ENCODE results near the gene F13B. TPM values are rescaled to one million over a fixed set of nuclear protein-coding genes. Genes with fewer than 3 reads are reported as not detected.
"Not testable (repeated sequence)": the region's sequence is repeated elsewhere in the genome, so short reads cannot be mapped to it uniquely, and the experiment has no call there.

The F13B gene
- total and polyA plus RNA-seq, 5 donors from 2014 or later = not detected

- not testable (repeated sequence) for H3K36me3 ChIP-seq (ENCODE audit: control insufficient read depth, insufficient read depth, low read length); H3K36me3 Mint-ChIP-seq; H3K27me3 ChIP-seq (ENCODE audit: control insufficient read depth, insufficient read depth, low read length); H3K27me3 Mint-ChIP-seq; H3K27ac Mint-ChIP-seq; H3K27ac ChIP-seq (ENCODE audit: insufficient read depth, low read length, poor library complexity, severe bottlenecking); H3K9me3 Mint-ChIP-seq; H3K4me1 ChIP-seq (ENCODE audit: control insufficient read depth, insufficient read depth, low read length, poor library complexity, severe bottlenecking); DNase-seq; H3K4me3 Mint-ChIP-seq; ATAC-seq (ENCODE audit: low read depth in 2 of 2); H3K9me3 ChIP-seq (ENCODE audit: control insufficient read depth in 2 of 2, low read length in 2 of 2); H3K4me3 ChIP-seq (ENCODE audit: low read depth, low read length)
- H3K4me1 Mint-ChIP-seq = peaks cover 10 to 23% (median 18%) of the 10 kb centered on the region in 4 donors
Measured at GRCh38 chr1:197096971-197097370, 29.9 kb upstream of the F13B start.

GRCh38 chr1:197096137-197096536, 29.1 kb upstream of the F13B start:
- Mint-ChIP-seq H3K4me3 (no peak overlapping the region), H3K4me1 (peaks cover 7 to 15% (median 13%) of the 10 kb centered on the region in 4 donors), H3K27me3 (no peaks in the 10 kb centered on the region), H3K36me3 (no peaks in the 10 kb centered on the region), H3K27ac (peak overlapping the region in 1 of 3 donors; percentile 3), H3K9me3 (peaks cover 0 to 3% (median 0%) of the 10 kb centered on the region in 7 donors)
- Histone ChIP-seq H3K36me3 (ENCODE audit: control insufficient read depth, insufficient read depth, low read length) (no peaks in the 10 kb centered on the region), H3K27ac (ENCODE audit: insufficient read depth, low read length, poor library complexity, severe bottlenecking) (no peak overlapping the region), H3K4me1 (ENCODE audit: control insufficient read depth, insufficient read depth, low read length, poor library complexity, severe bottlenecking) (no peaks in the 10 kb centered on the region), H3K27me3 (ENCODE audit: control insufficient read depth, insufficient read depth, low read length) (no peaks in the 10 kb centered on the region), H3K9me3 (ENCODE audit: control insufficient read depth in 2 of 2, low read length in 2 of 2) (no peaks in the 10 kb centered on the region), H3K4me3 (ENCODE audit: low read depth, low read length) (no peak overlapping the region)
- ATAC-seq (ENCODE audit: low read depth in 2 of 2) (no peak), DNase-seq (no peak)

GRCh38 chr1:197093226-197093885, 26.3 kb upstream of the F13B start:
- peaks cover 1 to 10% (median 8%) of the 10 kb centered on the region in 4 donors for H3K4me1 Mint-ChIP-seq
- no peak overlapping the region for H3K4me3 ChIP-seq (ENCODE audit: low read depth, low read length)
- no peaks in the 10 kb centered on the region for H3K36me3 Mint-ChIP-seq
- no peak overlapping the region for H3K4me3 Mint-ChIP-seq
- H3K27ac Mint-ChIP-seq = no peak overlapping the region
- no peaks in the 10 kb centered on the region for H3K4me1 ChIP-seq (ENCODE audit: control insufficient read depth, insufficient read depth, low read length, poor library complexity, severe bottlenecking)
- no peaks in the 10 kb centered on the region for H3K36me3 ChIP-seq (ENCODE audit: control insufficient read depth, insufficient read depth, low read length)
- peaks cover 0 to 3% (median 0%) of the 10 kb centered on the region in 7 donors for H3K9me3 Mint-ChIP-seq
- H3K9me3 ChIP-seq (ENCODE audit: control insufficient read depth in 2 of 2, low read length in 2 of 2) = no peaks in the 10 kb centered on the region
- DNase-seq = no peak
- H3K27me3 Mint-ChIP-seq = no peaks in the 10 kb centered on the region
- H3K27me3 ChIP-seq (ENCODE audit: control insufficient read depth, insufficient read depth, low read length) = no peaks in the 10 kb centered on the region
- no peak for ATAC-seq (ENCODE audit: low read depth in 2 of 2)
- H3K27ac ChIP-seq (ENCODE audit: insufficient read depth, low read length, poor library complexity, severe bottlenecking) = no peak overlapping the region

DNA sequence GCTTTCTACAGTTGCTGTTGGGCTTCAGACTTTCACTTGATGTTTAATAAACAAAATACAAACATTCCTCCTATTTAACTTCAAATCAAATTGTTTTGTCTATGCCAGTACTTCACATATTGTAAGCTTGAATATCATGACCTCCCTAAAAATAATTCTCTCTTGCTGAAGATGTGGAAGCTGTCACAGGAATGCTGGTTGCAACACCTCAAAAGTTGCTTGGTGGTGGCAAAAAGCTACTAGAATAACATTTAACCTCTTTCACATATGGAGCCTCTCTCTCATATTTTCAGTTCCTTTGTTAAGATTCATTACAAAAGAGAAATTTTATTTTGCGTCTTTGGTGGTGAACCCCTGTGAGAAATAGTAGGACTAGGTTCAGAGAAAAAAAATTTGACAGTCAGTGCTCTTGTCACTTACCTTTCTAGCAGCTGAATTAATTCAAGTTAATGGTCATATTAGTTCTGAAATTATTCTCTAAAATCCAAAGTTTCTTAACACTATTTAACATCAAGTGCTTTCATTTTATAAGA, 25.5 kb upstream of the F13B start:
- no peaks in the 10 kb centered on the region for H3K9me3 ChIP-seq (ENCODE audit: control insufficient read depth in 2 of 2, low read length in 2 of 2)
- Mint-ChIP-seq H3K36me3 (no peaks in the 10 kb centered on the region), H3K9me3 (peaks cover 0 to 3% (median 0%) of the 10 kb centered on the region in 7 donors), H3K4me1 (peaks cover 1 to 11% (median 8%) of the 10 kb centered on the region in 4 donors), H3K4me3 (no peak overlapping the region), H3K27me3 (no peaks in the 10 kb centered on the region), H3K27ac (no peak overlapping the region)
- H3K36me3 ChIP-seq (ENCODE audit: control insufficient read depth, insufficient read depth, low read length) = no peaks in the 10 kb centered on the region
- no peaks in the 10 kb centered on the region for H3K27me3 ChIP-seq (ENCODE audit: control insufficient read depth, insufficient read depth, low read length)
- H3K4me1 ChIP-seq (ENCODE audit: control insufficient read depth, insufficient read depth, low read length, poor library complexity, severe bottlenecking) = no peaks in the 10 kb centered on the region
- DNase-seq = no peak
- H3K4me3 ChIP-seq (ENCODE audit: low read depth, low read length) = no peak overlapping the region
- no peak for ATAC-seq (ENCODE audit: low read depth in 2 of 2)
- no peak overlapping the region for H3K27ac ChIP-seq (ENCODE audit: insufficient read depth, low read length, poor library complexity, severe bottlenecking)

DNA sequence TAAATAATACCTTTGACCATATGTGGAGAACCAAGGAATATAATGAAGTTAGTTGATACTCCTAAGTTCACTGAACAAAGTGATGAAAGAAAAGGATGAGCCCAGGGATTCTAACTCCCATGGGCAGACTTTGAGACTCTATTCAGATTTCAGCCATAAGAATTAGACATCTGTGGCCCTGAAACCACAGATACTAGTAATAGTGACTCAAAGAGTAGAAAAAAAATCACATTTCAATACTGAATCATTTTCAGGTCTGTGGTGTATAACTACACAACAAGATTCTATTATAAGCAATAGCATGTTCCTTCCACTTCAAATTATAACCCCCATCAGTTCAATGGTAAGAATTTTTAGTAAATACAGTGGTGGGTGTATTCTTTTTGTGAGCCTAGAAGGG, 16.4 kb upstream of the F13B start:
- Histone ChIP-seq H3K27ac (ENCODE audit: insufficient read depth, low read length, poor library complexity, severe bottlenecking) (no peak overlapping the region), H3K4me1 (ENCODE audit: control insufficient read depth, insufficient read depth, low read length, poor library complexity, severe bottlenecking) (no peaks in the 10 kb centered on the region), H3K4me3 (ENCODE audit: low read depth, low read length) (no peak overlapping the region), H3K27me3 (ENCODE audit: control insufficient read depth, insufficient read depth, low read length) (no peaks in the 10 kb centered on the region), H3K36me3 (ENCODE audit: control insufficient read depth, insufficient read depth, low read length) (peaks cover 3% of the 10 kb centered on the region), H3K9me3 (ENCODE audit: control insufficient read depth in 2 of 2, low read length in 2 of 2) (peaks cover 0 to 20% of the 10 kb centered on the region in 2 experiments)
- peaks cover 6% of the 10 kb centered on the region for H3K36me3 Mint-ChIP-seq
- H3K9me3 Mint-ChIP-seq = peaks cover 1 to 14% (median 6%) of the 10 kb centered on the region in 7 donors
- no peak overlapping the region for H3K4me3 Mint-ChIP-seq
- ATAC-seq (ENCODE audit: low read depth in 2 of 2) (no peak), DNase-seq (no peak)
- H3K27ac Mint-ChIP-seq = no peak overlapping the region
- H3K4me1 Mint-ChIP-seq = peaks cover 0 to 2% (median 0%) of the 10 kb centered on the region in 4 donors
- no peaks in the 10 kb centered on the region for H3K27me3 Mint-ChIP-seq

- Histone ChIP-seq H3K9me3 (ENCODE audit: control insufficient read depth in 2 of 2, low read length in 2 of 2) (peaks cover 0 to 20% of the 10 kb centered on the region in 2 experiments), H3K27ac (ENCODE audit: insufficient read depth, low read length, poor library complexity, severe bottlenecking) (no peak overlapping the region), H3K4me3 (ENCODE audit: low read depth, low read length) (no peak overlapping the region), H3K36me3 (ENCODE audit: control insufficient read depth, insufficient read depth, low read length) (peaks cover 3% of the 10 kb centered on the region), H3K4me1 (ENCODE audit: control insufficient read depth, insufficient read depth, low read length, poor library complexity, severe bottlenecking) (no peaks in the 10 kb centered on the region), H3K27me3 (ENCODE audit: control insufficient read depth, insufficient read depth, low read length) (peaks cover 1% of the 10 kb centered on the region)
- no peak for ATAC-seq (ENCODE audit: low read depth in 2 of 2)
- no peak overlapping the region for H3K4me3 Mint-ChIP-seq
- no peaks in the 10 kb centered on the region for H3K27me3 Mint-ChIP-seq
- no peak for DNase-seq
- peaks cover 6% of the 10 kb centered on the region for H3K36me3 Mint-ChIP-seq
- H3K27ac Mint-ChIP-seq = no peak overlapping the region
- peaks cover 1 to 14% (median 8%) of the 10 kb centered on the region in 7 donors for H3K9me3 Mint-ChIP-seq
- peaks cover 0 to 6% (median 3%) of the 10 kb centered on the region in 4 donors for H3K4me1 Mint-ChIP-seq
Measured at GRCh38 chr1:197081117-197081753, 14.2 kb upstream of the F13B start.

DNA sequence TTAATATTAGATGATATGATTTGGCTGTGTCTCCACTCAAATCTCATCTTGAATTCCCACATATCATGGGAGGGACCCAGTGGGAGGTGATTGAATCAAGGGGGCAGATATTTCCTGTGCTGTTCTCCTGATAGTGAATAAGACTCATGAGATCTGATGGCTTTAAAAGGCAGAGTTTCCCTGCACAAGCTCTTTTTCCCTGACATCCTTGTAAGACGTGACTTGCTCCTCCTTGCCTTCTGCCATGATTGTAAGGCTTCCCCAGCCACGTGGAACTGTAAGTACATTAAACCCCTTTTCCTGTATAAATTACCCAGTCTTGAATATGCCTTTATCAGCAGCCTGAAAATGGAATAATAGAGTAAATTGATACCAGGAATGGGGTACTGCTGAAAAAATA, 13.3 kb upstream of the F13B start:
- Histone ChIP-seq H3K9me3 (ENCODE audit: control insufficient read depth in 2 of 2, low read length in 2 of 2) (peaks cover 0 to 20% of the 10 kb centered on the region in 2 experiments), H3K4me3 (ENCODE audit: low read depth, low read length) (no peak overlapping the region), H3K4me1 (ENCODE audit: control insufficient read depth, insufficient read depth, low read length, poor library complexity, severe bottlenecking) (no peaks in the 10 kb centered on the region), H3K27me3 (ENCODE audit: control insufficient read depth, insufficient read depth, low read length) (peaks cover 1% of the 10 kb centered on the region), H3K36me3 (ENCODE audit: control insufficient read depth, insufficient read depth, low read length) (peaks cover 3% of the 10 kb centered on the region), H3K27ac (ENCODE audit: insufficient read depth, low read length, poor library complexity, severe bottlenecking) (no peak overlapping the region)
- no peak overlapping the region for H3K4me3 Mint-ChIP-seq
- ATAC-seq (ENCODE audit: low read depth in 2 of 2) = no peak
- H3K9me3 Mint-ChIP-seq = peaks cover 1 to 14% (median 8%) of the 10 kb centered on the region in 7 donors
- no peaks in the 10 kb centered on the region for H3K27me3 Mint-ChIP-seq
- peaks cover 6% of the 10 kb centered on the region for H3K36me3 Mint-ChIP-seq
- peaks cover 0 to 6% (median 3%) of the 10 kb centered on the region in 4 donors for H3K4me1 Mint-ChIP-seq
- no peak for DNase-seq
- no peak overlapping the region for H3K27ac Mint-ChIP-seq

Data from CD4-positive, CD25-positive, alpha-beta regulatory T cell (primary cell).